HepG2 (cell line): ENCODE measurements around the gene C2.
"Not testable (repeated sequence)": the region's sequence is repeated elsewhere in the genome, so short reads cannot be mapped to it uniquely, and the experiment has no call there.

Source experiments
- ATF2 ChIP-seq: sonication (generic); formaldehyde crosslinking; IDR thresholded peaks from 2 replicates; pipeline ENCODE4 v1.4.0; 2020; ENCODE audit warnings: missing genetic modification reagents
- CTCF ChIP-seq: sonication (generic); formaldehyde crosslinking; IDR thresholded peaks from 2 replicates; pipeline ENCODE4 v1.5.0; 2020; ENCODE audit warnings: mild to moderate bottlenecking, missing genetic modification reagents, moderate library complexity
- FOSL2 ChIP-seq: sonication (generic); formaldehyde crosslinking; IDR thresholded peaks from 2 replicates; pipeline ENCODE4 v1.4.0; 2020; ENCODE audit warnings: missing genetic modification reagents
- JUN ChIP-seq: sonication (generic); formaldehyde crosslinking; IDR thresholded peaks from 2 replicates; pipeline ENCODE4 v1.4.0; 2020; ENCODE audit warnings: mild to moderate bottlenecking, missing genetic modification reagents
- MED1 ChIP-seq: sonication (generic); formaldehyde crosslinking; IDR thresholded peaks from 2 replicates; pipeline ENCODE4 v1.4.0; 2020; ENCODE audit warnings: missing genetic modification reagents
- POLR2AphosphoS5 ChIP-seq: IDR thresholded peaks from 2 replicates; pipeline ENCODE4 v1.6.1; 2012; ENCODE audit warnings: low read depth, low read length
- PTBP1 ChIP-seq: fragments of 200-400 bp; formaldehyde crosslinking; IDR thresholded peaks from 2 replicates; pipeline ENCODE4 v1.6.1; 2018; ENCODE audit warnings: low read length, low read depth; ENCODE audit not compliant: poor library complexity, severe bottlenecking
- THAP7 ChIP-seq: sonication (generic); formaldehyde crosslinking; IDR thresholded peaks from 2 replicates; pipeline ENCODE4 v1.8.1; 2023; ENCODE audit warnings: mild to moderate bottlenecking, missing genetic modification reagents
- ZNF136 ChIP-seq: sonication (generic); formaldehyde crosslinking; IDR thresholded peaks from 2 replicates; pipeline ENCODE4 v1.8.1; 2022; ENCODE audit warnings: low read depth, mild to moderate bottlenecking, moderate library complexity, missing genetic modification reagents
- ZNF687 ChIP-seq: sonication (generic); formaldehyde crosslinking; IDR thresholded peaks from 2 replicates; pipeline ENCODE4 v1.5.1; 2020; ENCODE audit warnings: mild to moderate bottlenecking, missing genetic modification reagents, moderate library complexity
- TF ChIP-seq, protein P1 (sequence below): IDR thresholded peaks from 2 replicates; pipeline ENCODE4 v1.6.1; 2016; ENCODE audit warnings: low read depth, control low read depth

DNA sequence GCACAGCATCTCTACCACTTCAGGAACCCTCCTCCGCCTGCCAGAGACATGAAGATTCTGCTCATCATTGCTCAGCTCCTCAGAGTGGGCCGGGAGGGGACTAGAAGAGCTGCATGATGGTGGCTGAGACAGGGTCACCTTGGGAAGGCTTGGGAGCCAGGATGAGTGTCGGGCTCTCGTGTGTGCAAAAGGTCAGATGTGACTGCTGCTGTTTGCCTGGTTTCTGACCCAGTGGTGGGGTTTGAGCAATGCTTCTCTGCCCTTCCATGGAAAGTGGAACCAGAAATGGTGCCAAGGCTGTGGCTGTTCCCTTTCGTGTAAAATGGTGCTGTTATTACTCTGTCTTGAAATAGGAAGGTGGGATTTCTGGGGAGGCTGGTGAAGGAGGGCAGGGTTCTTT, 53.5 kb downstream of the C2 start:
- not testable (repeated sequence) for TF ChIP-seq ATF2; CTCF (CRISPR knock-in tag); POLR2AphosphoS5; ZNF136; FOSL2 (CRISPR knock-in tag); ZNF687 (CRISPR knock-in tag); THAP7; PTBP1; MED1 (CRISPR knock-in tag); JUN (CRISPR knock-in tag)
- TF ChIP-seq, protein P1, sequence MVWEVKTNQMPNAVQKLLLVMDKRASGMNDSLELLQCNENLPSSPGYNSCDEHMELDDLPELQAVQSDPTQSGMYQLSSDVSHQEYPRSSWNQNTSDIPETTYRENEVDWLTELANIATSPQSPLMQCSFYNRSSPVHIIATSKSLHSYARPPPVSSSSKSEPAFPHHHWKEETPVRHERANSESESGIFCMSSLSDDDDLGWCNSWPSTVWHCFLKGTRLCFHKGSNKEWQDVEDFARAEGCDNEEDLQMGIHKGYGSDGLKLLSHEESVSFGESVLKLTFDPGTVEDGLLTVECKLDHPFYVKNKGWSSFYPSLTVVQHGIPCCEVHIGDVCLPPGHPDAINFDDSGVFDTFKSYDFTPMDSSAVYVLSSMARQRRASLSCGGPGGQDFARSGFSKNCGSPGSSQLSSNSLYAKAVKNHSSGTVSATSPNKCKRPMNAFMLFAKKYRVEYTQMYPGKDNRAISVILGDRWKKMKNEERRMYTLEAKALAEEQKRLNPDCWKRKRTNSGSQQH, result not testable (repeated sequence)
